Measurements from ENCODE around the gene PRM1. TPM values are rescaled to one million over a fixed set of nuclear protein-coding genes. Genes with fewer than 3 reads are reported as not detected.

PRM1 gene
- total RNA-seq, 1 experiment from 2014 or later: not detected

GRCh38 chr16:11251525-11252481, 29.3 kb downstream of the PRM1 start:
- no peak overlapping the region for H2BK5ac ChIP-seq (ENCODE audit: insufficient read length, low read length)
- Mint-ChIP-seq H3K4me3 (no peak overlapping the region; a peak in 1 of 5 replicates), H3K36me3 (ENCODE audit: insufficient read depth in 1 of 3, low read depth in 3 of 3) (peaks cover 5 to 13% (median 8%) of the 10 kb centered on the region in 3 experiments; a peak in 6 of 7 replicates), H3K27ac (peak overlapping the region in 1 of 3 experiments; percentile 75; a peak in 2 of 7 replicates), H3K9me3 (no peaks in the 10 kb centered on the region), H3K4me1 (peaks cover 18% of the 10 kb centered on the region in 2 experiments), H3K27me3 (ENCODE audit: low read depth) (no peaks in the 10 kb centered on the region)
- no peak overlapping the region for H3K56ac ChIP-seq (ENCODE audit: insufficient read length, low read depth, low read length)
- H2BK20ac ChIP-seq (ENCODE audit: low read depth, low read length, poor library complexity, severe bottlenecking): no peak overlapping the region
- H3K18ac ChIP-seq (ENCODE audit: insufficient read length, low read depth, low read length): no peak overlapping the region
- H2AK5ac ChIP-seq (ENCODE audit: insufficient read length, low read length): no peak overlapping the region
- H3K4me2 ChIP-seq (ENCODE audit: insufficient read depth, insufficient read length, low read length): peak overlapping the region; percentile 33
- H4K91ac ChIP-seq (ENCODE audit: insufficient read length, low read depth, low read length): no peak overlapping the region
- H3K9ac ChIP-seq (ENCODE audit: extremely low read depth, insufficient read length, low read length): no peak overlapping the region
- no peak overlapping the region for H3K27ac ChIP-seq (ENCODE audit: insufficient read length, low read depth, low read length)
- H3K14ac ChIP-seq (ENCODE audit: insufficient read depth, low read length): no peak overlapping the region
- no peaks in the 10 kb centered on the region for H3K79me1 ChIP-seq (ENCODE audit: insufficient read depth, low read depth, low read length, poor library complexity, severe bottlenecking)
- H2BK12ac ChIP-seq (ENCODE audit: insufficient read length, low read depth, low read length): no peak overlapping the region
- no peak overlapping the region for H3K23ac ChIP-seq (ENCODE audit: insufficient read length, low read depth, low read length)
- H4K8ac ChIP-seq (replicated peaks; ENCODE audit: insufficient read length, low read depth, low read length): no peak overlapping the region
- no peak overlapping the region for H2BK15ac ChIP-seq (ENCODE audit: low read depth, low read length)
- no peak overlapping the region for H2AFZ ChIP-seq (ENCODE audit: low read length)
- H3K4me1 ChIP-seq (ENCODE audit: insufficient read depth, low read length): no peaks in the 10 kb centered on the region
- no peak overlapping the region for H2BK120ac ChIP-seq (ENCODE audit: low read depth, low read length, poor library complexity, severe bottlenecking)
- H3K79me2 ChIP-seq (ENCODE audit: insufficient read depth, low read length): peaks cover 10% of the 10 kb centered on the region; the same call in 1 of the 2 replicates
- peaks cover 6% of the 10 kb centered on the region for H4K20me1 ChIP-seq (ENCODE audit: control insufficient read depth, insufficient read depth, insufficient read length)
- H3K9me3 ChIP-seq (ENCODE audit: control insufficient read depth, low read depth, low read length): no peaks in the 10 kb centered on the region
- no peak overlapping the region for H3T11ph ChIP-seq (ENCODE audit: low read length)
- TF ChIP-seq CTCF (conservative IDR thresholded peaks at IDR 0.05): no peak
- H4K5ac ChIP-seq (ENCODE audit: insufficient read length, low read depth, low read length): no peak overlapping the region
- H3K4ac ChIP-seq (ENCODE audit: low read depth, low read length): no peak overlapping the region
- DNase-seq: no peak
- no CpG with 5 or more reads among the region's 18 CpGs for WGBS (ENCODE audit: extremely low coverage, insufficient read length, low lambda C conversion rate)
- H3K27me3 ChIP-seq (ENCODE audit: insufficient read depth, low read length): no peaks in the 10 kb centered on the region
- peaks cover 5% of the 10 kb centered on the region for H3K23me2 ChIP-seq (ENCODE audit: insufficient read length, low read depth, low read length, poor library complexity, severe bottlenecking)

Data from H9 (cell line).